NCI-H2029 (cell line): ENCODE data around the gene EIF1AD.

Source experiments
- DNase-seq: peaks from one replicate; lab custom pipeline; 2025; lab: John Stamatoyannopoulos, UW

The EIF1AD gene

GRCh38 chr11:66004186-66004585 lies 2.2 kb upstream of the EIF1AD start:
- DNase-seq: no peak

- no peak for DNase-seq
These were observed 1.3 kb upstream of the EIF1AD start for GRCh38 chr11:66003291-66003690.

- DNase-seq: peak; percentile 61
These were observed 780 bp upstream of the EIF1AD start for GRCh38 chr11:66002648-66003225.

- DNase-seq: no peak
These were observed 4.7 kb downstream of the EIF1AD start for GRCh38 chr11:65997286-65997685.

GRCh38 chr11:65992056-65992455 lies 9.9 kb downstream of the EIF1AD start:
- DNase-seq: no peak

GRCh38 chr11:65988791-65989592 lies 13.0 kb downstream of the EIF1AD start:
- DNase-seq: peak; percentile 86

GRCh38 chr11:65987336-65987735 lies 14.6 kb downstream of the EIF1AD start:
- DNase-seq: no peak

GRCh38 chr11:65983589-65983987 lies 18.4 kb downstream of the EIF1AD start:
- no peak for DNase-seq

- no peak for DNase-seq
These were observed 19.0 kb downstream of the EIF1AD start for GRCh38 chr11:65982824-65983588.

GRCh38 chr11:65981972-65982823 lies 19.8 kb downstream of the EIF1AD start:
- DNase-seq: no peak

- DNase-seq: no peak
These were observed 20.7 kb downstream of the EIF1AD start for GRCh38 chr11:65981101-65981740.

- DNase-seq: no peak
These were observed 22.6 kb downstream of the EIF1AD start for GRCh38 chr11:65979261-65979759.

GRCh38 chr11:65978391-65979238 lies 23.3 kb downstream of the EIF1AD start:
- no peak for DNase-seq

- no peak for DNase-seq
These were observed 24.2 kb downstream of the EIF1AD start for GRCh38 chr11:65977621-65978390.

- DNase-seq: no peak
These were observed 25.5 kb downstream of the EIF1AD start for GRCh38 chr11:65976216-65977176.

GRCh38 chr11:65975771-65976170 lies 26.2 kb downstream of the EIF1AD start:
- DNase-seq: no peak

GRCh38 chr11:65973439-65974110 lies 28.4 kb downstream of the EIF1AD start:
- DNase-seq: no peak

- no peak for DNase-seq
These were observed 29.8 kb downstream of the EIF1AD start for GRCh38 chr11:65972116-65972515.
